HG03097 (cell line): Measurements from ENCODE around the gene WDR83.
"Not testable (repeated sequence)": the region's sequence is repeated elsewhere in the genome, so short reads cannot be mapped to it uniquely, and the experiment has no call there.

Experiments used
- ATAC-seq: cut with Tn5 transposase; IDR thresholded peaks from one replicate; pipeline ENCODE4 v1.9.1; 2021; ENCODE audit not compliant: unreplicated experiment, low FRiP score

The WDR83 gene

GRCh38 chr19:12666265-12667048, at the start of gene WDR83, which contains the start of gene MAN2B1:
Gene WDR83, plus strand, starts transcription at chr19:12666807. Its CDS starts 2,984 bp downstream, at chr19:12669791.
Gene MAN2B1, minus strand, starts transcription at chr19:12666742. Its CDS starts 41 bp downstream, at chr19:12666701.
- peak; percentile 39 for ATAC-seq

GRCh38 chr19:12617646-12618045, 49.0 kb upstream of the WDR83 start:
- ATAC-seq: no peak

DNA sequence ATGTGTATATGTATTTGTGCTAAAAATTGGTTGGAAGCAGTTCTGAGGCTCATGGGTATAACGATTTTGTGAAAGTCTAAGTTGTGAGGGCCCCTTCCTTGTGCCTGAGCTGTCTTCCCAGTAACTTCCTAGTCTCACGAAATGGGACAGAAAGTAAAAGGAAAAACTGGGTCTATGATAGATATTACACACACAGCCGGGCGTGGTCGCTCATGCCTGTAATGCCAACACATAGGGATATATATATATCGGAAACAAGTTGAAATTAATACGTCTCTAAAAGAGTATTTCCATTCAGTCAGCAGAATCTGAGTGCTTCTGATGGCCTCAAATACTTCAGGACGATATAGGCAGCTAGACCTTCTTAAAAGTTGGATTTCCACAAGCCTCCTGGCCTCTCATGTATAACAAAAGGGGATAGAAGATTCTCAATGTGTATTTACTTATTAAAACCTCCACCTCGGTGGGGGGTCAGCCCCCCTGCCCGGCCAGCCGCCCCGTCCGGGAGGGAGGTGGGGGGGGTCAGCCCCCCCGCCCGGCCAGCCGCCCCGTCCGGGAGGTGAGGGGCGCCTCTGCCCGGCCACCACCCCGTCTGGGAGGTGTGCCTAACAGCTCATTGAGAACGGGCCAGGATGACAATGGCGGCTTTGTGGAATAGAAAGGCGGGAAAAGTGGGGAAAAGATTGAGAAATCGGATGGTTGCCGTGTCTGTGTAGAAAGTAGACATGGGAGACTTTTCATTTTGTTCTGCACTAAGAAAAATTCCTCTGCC, 45.2 kb upstream of the WDR83 start:
- ATAC-seq: not testable (repeated sequence)

DNA sequence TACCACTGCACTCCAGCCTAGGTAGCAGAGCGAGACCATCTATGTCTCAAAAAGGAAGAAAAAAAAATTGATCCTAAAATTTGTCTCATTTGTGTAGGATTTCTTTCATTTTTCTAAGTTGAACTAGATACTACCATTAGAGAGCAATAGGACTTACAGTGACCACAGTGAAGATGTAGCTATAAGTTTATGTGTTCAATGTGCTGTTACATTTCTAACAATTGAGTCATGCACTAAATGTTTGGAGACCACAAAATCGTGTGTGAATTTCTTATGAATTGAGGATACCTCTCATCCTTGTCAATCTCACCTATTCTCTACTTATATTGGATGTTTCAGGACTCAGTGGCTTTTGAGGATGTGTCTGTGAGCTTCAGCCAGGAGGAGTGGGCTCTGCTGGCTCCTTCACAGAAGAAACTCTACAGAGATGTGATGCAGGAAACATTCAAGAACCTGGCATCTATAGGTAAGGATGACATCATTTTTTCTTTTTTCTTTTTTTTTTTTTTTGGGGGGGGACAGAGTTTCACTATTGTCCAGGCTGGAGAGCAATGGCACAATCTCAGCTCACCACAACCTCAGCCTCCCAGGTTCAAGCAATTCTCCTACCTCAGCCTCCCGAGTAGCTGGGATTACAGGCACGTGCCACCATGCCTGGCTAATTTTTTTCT, 43.1 kb upstream of the WDR83 start:
- no peak for ATAC-seq

DNA sequence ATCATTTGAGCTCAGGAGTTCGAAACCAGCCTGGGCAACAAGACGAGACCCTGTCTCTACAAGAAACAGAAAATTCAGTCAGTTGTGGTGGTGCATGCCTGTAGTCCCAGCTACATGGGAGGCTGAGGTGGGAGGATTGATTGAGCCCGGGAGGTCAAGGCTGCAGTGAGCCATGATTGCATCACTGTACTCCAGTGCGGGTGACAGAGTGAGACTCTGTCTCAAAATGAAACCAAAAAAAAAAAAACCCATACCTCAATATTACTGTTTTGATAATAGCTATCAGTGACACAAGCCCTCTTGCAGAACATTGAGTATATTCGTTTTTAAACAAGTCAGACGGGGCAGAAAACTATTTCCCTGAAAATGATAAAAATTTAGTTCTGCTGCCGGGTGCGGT, 39.6 kb upstream of the WDR83 start:
- no peak for ATAC-seq

GRCh38 chr19:12628040-12629022, 38.3 kb upstream of the WDR83 start:
- ATAC-seq: no peak

- no peak for ATAC-seq
Observed at GRCh38 chr19:12629215-12629614, 37.4 kb upstream of the WDR83 start.

GRCh38 chr19:12636631-12637030, 30.0 kb upstream of the WDR83 start:
- ATAC-seq: no peak

DNA sequence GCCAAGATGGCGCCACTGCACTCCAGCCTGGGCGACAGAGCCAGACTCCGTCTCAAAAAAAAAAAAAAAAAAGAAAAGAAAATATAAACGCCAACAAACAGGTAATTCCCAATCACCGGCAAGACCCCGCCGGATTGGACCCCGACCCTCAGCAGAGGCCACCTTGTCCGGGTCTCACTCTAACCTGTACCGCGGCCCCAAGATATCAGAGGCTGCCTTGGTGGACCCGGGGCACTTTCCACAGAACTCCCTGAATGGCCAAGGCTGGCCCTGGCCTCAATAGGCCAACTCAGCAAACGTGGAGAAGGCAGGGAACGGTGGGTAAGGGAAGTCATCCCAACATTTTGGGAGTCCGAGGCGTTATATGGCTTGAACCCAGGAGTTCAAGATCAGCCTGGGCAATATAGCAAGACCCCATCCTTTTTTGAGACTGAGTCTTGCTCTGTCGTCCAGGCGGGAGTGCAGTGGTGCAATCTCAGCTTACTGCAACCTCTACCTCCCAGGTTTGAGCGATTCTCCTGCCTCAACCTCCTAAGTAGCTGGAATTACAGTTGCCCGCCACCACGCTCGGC, 27.9 kb upstream of the WDR83 start:
- no peak for ATAC-seq

DNA sequence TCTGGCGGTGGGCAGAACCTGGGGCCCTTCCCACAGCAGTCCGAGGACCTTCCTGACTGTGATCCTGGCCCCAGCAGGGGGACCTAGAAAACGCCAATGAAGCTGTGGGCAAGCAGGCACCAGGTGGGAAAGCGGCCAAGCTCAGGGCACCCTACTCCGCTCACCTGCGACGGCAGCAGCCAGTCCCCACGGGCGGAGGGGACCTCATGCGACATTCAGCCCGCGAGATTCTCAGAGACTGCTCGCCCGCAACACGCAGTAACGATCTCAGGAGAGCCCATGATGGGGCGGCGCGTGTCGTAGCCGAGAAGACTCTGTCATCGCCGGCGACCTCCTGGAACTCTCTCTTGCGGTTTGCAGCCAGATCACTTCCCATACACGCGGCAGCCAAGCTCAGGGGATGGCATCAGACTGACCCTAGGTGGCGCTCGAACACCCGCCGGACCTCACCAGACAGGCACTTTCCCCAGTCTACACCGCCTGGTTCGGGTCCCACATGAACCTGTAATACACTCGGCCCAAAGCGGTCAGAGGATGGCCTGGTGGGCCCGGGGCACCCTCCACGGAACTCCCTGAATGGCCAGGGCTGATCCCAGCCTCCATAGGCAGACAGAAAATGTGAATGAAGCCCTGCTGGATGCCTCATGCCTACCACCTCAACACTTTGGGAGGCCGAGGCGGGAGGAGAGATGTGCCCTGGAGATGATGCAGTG, 26.6 kb upstream of the WDR83 start:
- ATAC-seq: no peak

DNA sequence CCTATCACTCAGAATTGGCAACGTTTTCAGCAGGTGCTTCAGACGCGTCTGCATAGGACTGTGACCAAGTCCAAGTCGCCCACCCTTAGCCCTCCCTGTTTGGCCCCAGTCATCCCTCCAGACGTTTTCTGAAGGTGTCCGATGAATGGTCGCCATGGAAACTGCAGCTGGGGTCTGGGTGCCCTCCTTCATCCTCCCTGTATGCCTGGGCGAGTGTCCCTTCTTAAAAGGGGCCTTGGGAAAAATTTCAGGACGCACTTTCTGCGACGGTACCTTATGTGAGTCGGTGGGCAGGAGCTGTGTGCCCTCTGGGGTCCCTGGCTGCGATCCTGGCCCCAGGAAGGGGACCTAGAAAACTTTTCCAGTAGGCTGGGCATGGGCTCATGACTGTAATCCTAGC, 25.2 kb upstream of the WDR83 start:
- ATAC-seq: no peak

DNA sequence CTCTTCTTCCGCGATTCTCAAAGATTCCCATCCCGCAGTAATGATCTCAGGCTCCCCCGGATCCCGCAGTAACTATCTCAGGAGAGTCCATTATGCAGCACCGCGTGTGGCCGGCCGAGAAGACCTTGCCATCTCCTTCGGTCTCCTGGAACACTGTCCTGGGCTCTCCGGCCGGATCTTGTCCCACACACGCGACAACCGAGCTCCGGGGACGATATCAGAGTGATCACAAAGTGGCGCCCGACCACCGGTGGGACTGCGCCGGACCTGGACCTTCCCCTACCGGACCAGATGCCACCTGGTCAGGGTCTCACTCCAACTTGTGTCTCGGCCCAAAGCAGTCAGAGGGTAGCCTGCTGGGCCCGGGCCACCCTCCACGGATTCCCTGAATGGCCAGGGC, 24.1 kb upstream of the WDR83 start:
- no peak for ATAC-seq

DNA sequence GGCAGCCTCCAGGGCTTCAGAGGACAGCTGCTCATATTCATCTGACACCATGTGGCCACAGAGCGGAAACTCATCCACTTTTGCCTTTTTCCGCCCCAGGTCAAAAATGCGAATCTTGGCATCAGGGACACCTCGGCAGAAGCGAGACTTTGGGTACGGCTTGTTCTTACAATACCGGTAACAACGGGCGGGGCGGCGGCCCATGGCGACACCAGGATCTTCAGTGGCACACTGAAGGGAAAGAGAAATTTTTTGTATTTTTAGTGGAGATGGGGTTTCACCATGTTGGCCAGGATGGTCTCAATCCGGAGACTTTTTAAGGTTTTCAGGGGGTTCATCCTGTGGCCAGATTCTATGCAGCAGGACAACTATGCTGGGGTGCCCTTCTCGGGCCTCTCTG, 22.9 kb upstream of the WDR83 start:
- ATAC-seq: not testable (repeated sequence)

DNA sequence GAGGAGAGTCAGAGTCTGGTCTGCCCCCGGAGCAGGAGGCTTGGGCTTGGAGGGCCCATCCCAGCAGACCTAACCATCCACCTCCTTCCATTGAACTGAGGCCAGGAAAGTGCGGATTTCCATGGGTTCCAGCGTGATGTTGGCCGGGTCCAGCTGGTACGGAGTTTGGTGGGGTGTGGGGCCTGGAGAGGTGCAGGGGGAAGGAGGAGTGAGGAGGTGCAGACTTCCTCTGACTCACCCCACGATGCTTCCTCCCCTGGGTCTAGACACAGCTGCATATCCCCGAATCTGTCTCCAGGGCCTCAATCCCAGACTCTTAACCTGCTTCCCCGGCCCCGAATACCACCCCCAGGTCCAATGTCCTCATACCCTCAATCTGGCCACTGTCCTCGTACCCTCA, 20.1 kb upstream of the WDR83 start:
- ATAC-seq: no peak

- no peak for ATAC-seq
Observed at GRCh38 chr19:12647047-12647446, 19.6 kb upstream of the WDR83 start.

DNA sequence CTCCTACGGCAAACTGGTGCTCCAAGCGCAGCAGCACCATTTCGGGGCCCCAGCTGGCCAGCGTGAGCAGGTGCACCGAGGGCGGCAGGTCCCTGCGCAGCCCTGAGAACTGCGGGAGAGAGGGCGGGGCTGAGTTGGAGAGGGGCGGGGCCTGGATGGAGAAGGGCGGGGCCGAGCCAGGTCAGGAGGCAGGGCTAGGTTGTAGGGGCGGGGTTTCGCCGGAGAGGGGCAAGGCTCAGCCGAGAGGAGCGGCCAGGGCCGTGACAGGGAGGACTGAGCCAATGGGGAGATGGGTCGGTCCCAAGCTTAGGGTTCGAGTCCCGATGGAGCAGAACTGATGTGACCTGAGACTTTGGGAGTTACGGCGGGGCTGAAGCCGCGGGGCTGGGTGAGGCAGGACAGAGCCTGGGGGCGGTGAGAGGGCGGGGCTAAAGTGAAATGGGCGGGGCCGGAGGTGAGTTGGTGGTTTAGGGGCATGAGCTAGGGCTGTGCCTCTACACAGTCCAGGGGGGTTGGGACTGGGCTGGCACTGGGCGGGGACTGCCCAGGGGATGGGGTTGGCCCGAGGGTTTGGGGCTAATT, 19.0 kb upstream of the WDR83 start:
- ATAC-seq: no peak

DNA sequence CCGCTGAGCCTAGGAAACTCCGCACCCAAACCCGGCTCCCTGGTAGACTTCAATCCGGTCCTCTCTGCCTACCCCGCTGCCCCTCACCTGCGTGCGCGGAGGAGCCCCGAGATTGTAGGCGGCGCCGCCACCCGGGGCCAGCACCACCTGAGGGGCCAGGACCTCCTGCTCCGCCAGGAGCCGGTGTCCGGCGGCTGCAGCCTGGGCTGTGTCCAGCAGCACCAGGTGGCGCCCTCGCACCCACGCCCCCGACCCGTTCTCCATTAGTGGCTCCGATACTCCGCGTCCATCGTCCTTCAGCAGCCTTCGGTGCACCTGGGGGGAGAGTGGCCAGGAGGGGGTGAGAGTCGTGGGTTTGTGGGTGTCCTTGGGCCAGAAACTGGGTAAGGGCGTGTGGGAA, 18.5 kb upstream of the WDR83 start:
- ATAC-seq: no peak

- no peak for ATAC-seq
Observed at GRCh38 chr19:12649941-12650340, 16.7 kb upstream of the WDR83 start.

- no peak for ATAC-seq
Observed at GRCh38 chr19:12652219-12652618, 14.4 kb upstream of the WDR83 start.
